CD14-positive monocyte (primary cell): Measurements from ENCODE around the gene NUDT1. TPM values are rescaled to one million over a fixed set of nuclear protein-coding genes. Genes with fewer than 3 reads are reported as not detected.

Experiments
- DNase-seq, 3 donors: peaks; one replicate each; pipeline ENCODE4 v3.0.0-alpha.2; 2011 to 2022
- H2AFZ ChIP-seq: 2 replicates; pipeline ENCODE4 v1.6.0; 2012; ENCODE audit warnings: mild to moderate bottlenecking, low read depth, low read length, inconsistent platforms; ENCODE audit not compliant: insufficient read depth, poor library complexity, severe bottlenecking
- H3K27ac ChIP-seq, 2 donors: 1 replicate in 1 of 2; 2 replicates in 1 of 2; pipeline ENCODE4 v1.5.1; 2012 to 2013; ENCODE audit warnings: low read length in 2 of 2, control low read depth in 1 of 2, inconsistent platforms in 1 of 2, low read depth in 1 of 2, mild to moderate bottlenecking in 1 of 2
- H3K27me3 ChIP-seq, 2 donors: one replicate each; pipeline versions ENCODE4 v1.6.0 to v1.6.1; 2011 to 2013; ENCODE audit warnings: low read length in 2 of 2; ENCODE audit not compliant: control insufficient read depth in 2 of 2, insufficient read depth in 2 of 2
- H3K36me3 ChIP-seq, 2 donors: replicated peaks in 1 of 2; 1 replicate in 1 of 2; 2 replicates in 1 of 2; pipeline versions ENCODE4 v1.5.1 to v1.6.1; 2012 to 2013; ENCODE audit warnings: low read length in 2 of 2, control low read depth in 1 of 2, inconsistent platforms in 1 of 2, mild to moderate bottlenecking in 1 of 2; ENCODE audit not compliant: insufficient read depth in 2 of 2, control insufficient read depth in 1 of 2
- H3K4me1 ChIP-seq, 2 donors: 1 replicate in 1 of 2; 2 replicates in 1 of 2; pipeline versions ENCODE4 v1.5.1 to v1.6.1; 2012 to 2013; ENCODE audit warnings: low read length in 2 of 2, control low read depth in 1 of 2, inconsistent platforms in 1 of 2, mild to moderate bottlenecking in 1 of 2, moderate library complexity in 1 of 2; ENCODE audit not compliant: insufficient read depth in 2 of 2, control insufficient read depth in 1 of 2
- H3K4me2 ChIP-seq: replicated peaks from 2 replicates; pipeline ENCODE3; 2012; ENCODE audit warnings: low read length, moderate library complexity, mild to moderate bottlenecking; ENCODE audit not compliant: poor library complexity, severe bottlenecking; ENCODE audit errors: extremely low read depth
- H3K4me3 ChIP-seq, 3 experiments: fragments of 200-600 bp in 1 of 3; sonication (generic) in 1 of 3; replicated peaks in 1 of 3; 1 replicate in 2 of 3; 2 replicates in 1 of 3; pipeline ENCODE4 v1.5.1; 2011 to 2013; ENCODE audit warnings: low read length in 3 of 3, mild to moderate bottlenecking in 3 of 3, control low read depth in 2 of 3, low read depth in 2 of 3, inconsistent platforms in 1 of 3, moderate library complexity in 1 of 3
- H3K79me2 ChIP-seq: 2 replicates; pipeline ENCODE4 v1.6.0; 2012; ENCODE audit warnings: mild to moderate bottlenecking, control low read depth, inconsistent platforms, low read length, moderate library complexity; ENCODE audit not compliant: insufficient read depth
- H3K9ac ChIP-seq: 2 replicates; pipeline ENCODE4 v1.6.0; 2017; ENCODE audit warnings: low read length, mild to moderate bottlenecking; ENCODE audit not compliant: insufficient read depth, poor library complexity, severe bottlenecking
- H3K9me3 ChIP-seq, 2 donors: replicated peaks in 1 of 2; 1 replicate in 1 of 2; 2 replicates in 1 of 2; pipeline versions ENCODE4 v1.5.1 to v1.6.1; 2012 to 2013; ENCODE audit warnings: low read length in 2 of 2, control low read depth in 1 of 2; ENCODE audit not compliant: control insufficient read depth in 1 of 2, insufficient read depth in 1 of 2
- H4K20me1 ChIP-seq: 2 replicates; pipeline ENCODE4 v1.6.0; 2012; ENCODE audit warnings: mild to moderate bottlenecking, low read length, control low read depth, moderate library complexity; ENCODE audit not compliant: insufficient read depth
- H3K27ac Mint-ChIP-seq, 7 donors: one replicate each; pipeline ENCODE4 v1.8.0; 2020; ENCODE audit warnings: mild to moderate bottlenecking in 7 of 7, mixed read lengths in 7 of 7, moderate library complexity in 6 of 7, inconsistent platforms in 2 of 7
- H3K27me3 Mint-ChIP-seq, 3 donors: one replicate each; pipeline ENCODE4 v1.8.0; 2021 to 2022; ENCODE audit warnings: low read depth in 3 of 3, mild to moderate bottlenecking in 3 of 3, mixed read lengths in 3 of 3, moderate library complexity in 3 of 3, inconsistent platforms in 1 of 3
- H3K36me3 Mint-ChIP-seq, 2 donors: one replicate each; pipeline ENCODE4 v1.8.0; 2020; ENCODE audit warnings: mixed read lengths in 2 of 2, inconsistent platforms in 1 of 2, mild to moderate bottlenecking in 1 of 2
- H3K4me1 Mint-ChIP-seq: one replicate; pipeline ENCODE4 v1.8.0; 2020; ENCODE audit warnings: mild to moderate bottlenecking, mixed read lengths
- H3K4me3 Mint-ChIP-seq, 2 donors: one replicate each; pipeline ENCODE4 v1.8.0; 2020; ENCODE audit warnings: mild to moderate bottlenecking in 2 of 2, mixed read lengths in 2 of 2, moderate library complexity in 1 of 2
- H3K9me3 Mint-ChIP-seq, 7 donors: one replicate each; pipeline ENCODE4 v1.8.0; 2020 to 2022; ENCODE audit warnings: mixed read lengths in 7 of 7, mild to moderate bottlenecking in 6 of 7, moderate library complexity in 6 of 7, inconsistent platforms in 2 of 7
- CTCF ChIP-seq: fragments of 200-600 bp; IDR thresholded peaks from one replicate; pipeline ENCODE4 v1.8.0; 2022; ENCODE audit warnings: antibody characterized with exemption, mild to moderate bottlenecking
- WGBS: methylation state at CpG from one replicate; pipeline ENCODE4 v1.1.5; 2013; ENCODE audit warnings: missing lambda C conversion rate; ENCODE audit not compliant: insufficient coverage; 5-methylcytosine and 5-hydroxymethylcytosine counted together
- intact Hi-C, 2 donors: fragments of 100-400 bp; cut with micrococcal nuclease; formaldehyde crosslinking; loops; one replicate each; pipeline versions ENCODE4 v1.15.0 to v1.15.1; 2023
- polyA plus RNA-seq, 3 donors: library from polyadenylated mRNA; depleted of rRNA in 1 of 3; unstranded in 2 of 3; stranded (reverse) in 1 of 3; fragments of 300-500 nt in 2 of 3; fragments of >200 nt in 1 of 3; fragmentation: Illumina TruSeq in 2 of 3; gene quantifications; 1 replicate in 2 of 3; 2 replicates in 1 of 3; pipeline ENCODE4 v1.2.3, GENCODE V29; 2012 to 2021

The NUDT1 gene
- polyA plus RNA-seq, 3 donors = 19.6 to 42.6 (median 40.8) TPM

- H3K4me1 Mint-ChIP-seq = peaks cover 11% of the 10 kb centered on the region
- no peaks in the 10 kb centered on the region for H3K79me2 ChIP-seq
- peaks cover 0 to 4% (median 0%) of the 10 kb centered on the region in 3 donors for H3K27me3 Mint-ChIP-seq
- H2AFZ ChIP-seq = peak overlapping the region; percentile 93
- H3K27ac Mint-ChIP-seq = peak overlapping the region; percentile 90 to 96 (median 93)
- peak overlapping the region; percentile 35 to 77 (median 44) for H3K4me3 ChIP-seq
- intact Hi-C loops = no loop called here
- peaks cover 0 to 2% (median 0%) of the 10 kb centered on the region in 7 donors for H3K9me3 Mint-ChIP-seq
- no peaks in the 10 kb centered on the region for H3K27me3 ChIP-seq
- under 1% methylated on average over 12 of the region's 14 CpGs for WGBS
- peaks cover 30 to 54% of the 10 kb centered on the region in 2 donors for H3K36me3 Mint-ChIP-seq
- H4K20me1 ChIP-seq = no peaks in the 10 kb centered on the region
- H3K9ac ChIP-seq = peak overlapping the region; percentile 81
- peaks cover 10 to 13% of the 10 kb centered on the region in 2 donors for H3K4me1 ChIP-seq
- H3K36me3 ChIP-seq = peaks cover 20 to 22% of the 10 kb centered on the region in 2 donors
- peak overlapping the region; percentile 76 for H3K4me2 ChIP-seq
- no peaks in the 10 kb centered on the region for H3K9me3 ChIP-seq
- H3K4me3 Mint-ChIP-seq = peak overlapping the region; percentile 77 to 86
- peak overlapping the region; percentile 69 to 97 for H3K27ac ChIP-seq
- no peak for TF ChIP-seq CTCF
- DNase-seq = peak; percentile 46 to 57 (median 56)
These were observed 19.6 kb downstream of the NUDT1 start for GRCh38 chr7:2261611-2262010.

- Histone ChIP-seq H3K4me2 (no peak overlapping the region), H3K4me3 (no peak overlapping the region), H2AFZ (no peak overlapping the region), H3K4me1 (peaks cover 10 to 13% of the 10 kb centered on the region in 2 donors), H3K36me3 (peaks cover 11 to 12% of the 10 kb centered on the region in 2 donors), H3K79me2 (no peaks in the 10 kb centered on the region), H3K27ac (no peak overlapping the region), H3K9me3 (no peaks in the 10 kb centered on the region), H3K9ac (no peak overlapping the region), H3K27me3 (no peaks in the 10 kb centered on the region), H4K20me1 (no peaks in the 10 kb centered on the region)
- peaks cover 23 to 41% of the 10 kb centered on the region in 2 donors for H3K36me3 Mint-ChIP-seq
- H3K27me3 Mint-ChIP-seq = peaks cover 0 to 2% (median 0%) of the 10 kb centered on the region in 3 donors
- no peak overlapping the region for H3K4me3 Mint-ChIP-seq
- peaks cover 11% of the 10 kb centered on the region for H3K4me1 Mint-ChIP-seq
- intact Hi-C loops = no loop called here
- no peak for TF ChIP-seq CTCF
- no peak overlapping the region for H3K27ac Mint-ChIP-seq
- DNase-seq = no peak
- peaks cover 0 to 2% (median 0%) of the 10 kb centered on the region in 7 donors for H3K9me3 Mint-ChIP-seq
- WGBS = 95% methylated on average over 18 of the region's 18 CpGs
These were observed 21.1 kb downstream of the NUDT1 start for GRCh38 chr7:2263176-2263575.
